OCI-LY1 (cell line): Measurements from ENCODE around the gene ZNF253.
"Not testable (repeated sequence)": the region's sequence is repeated elsewhere in the genome, so short reads cannot be mapped to it uniquely, and the experiment has no call there.

ENCODE experiments used
- H2AFZ ChIP-seq: fragments of 200-600 bp; sonication (generic), shearing (Covaris generic); 2 replicates; pipeline ENCODE4 v1.6.0; 2014; ENCODE audit warnings: antibody characterized with exemption, mild to moderate bottlenecking, low read length
- H3F3A ChIP-seq: fragments of 200-600 bp; sonication (generic), shearing (Covaris generic); 2 replicates; pipeline ENCODE4 v1.6.0; 2014; ENCODE audit warnings: mild to moderate bottlenecking, antibody characterized with exemption, low read length, moderate library complexity; ENCODE audit not compliant: insufficient read depth
- H3K27ac ChIP-seq: fragments of 200-600 bp; sonication (generic); 2 replicates; pipeline ENCODE4 v1.5.1; 2014; ENCODE audit warnings: low read length, mixed run types, mild to moderate bottlenecking, low read depth; ENCODE audit not compliant: poor library complexity, severe bottlenecking
- H3K27me3 ChIP-seq: fragments of 200-600 bp; sonication (generic); 2 replicates; pipeline ENCODE4 v1.6.0; 2014; ENCODE audit warnings: antibody characterized with exemption, mild to moderate bottlenecking, low read length, moderate library complexity; ENCODE audit not compliant: insufficient read depth
- H3K36me3 ChIP-seq: fragments of 200-600 bp; sonication (generic); 2 replicates; pipeline ENCODE4 v1.6.1; 2014; ENCODE audit warnings: mild to moderate bottlenecking, antibody characterized with exemption, low read length, moderate library complexity, mixed read lengths; ENCODE audit not compliant: insufficient read depth
- H3K4me1 ChIP-seq: fragments of 200-600 bp; sonication (generic); 2 replicates; pipeline ENCODE4 v1.5.1; 2014; ENCODE audit warnings: mild to moderate bottlenecking, low read length, moderate library complexity; ENCODE audit not compliant: insufficient read depth, severe bottlenecking
- H3K4me2 ChIP-seq: fragments of 200-600 bp; sonication (generic), shearing (Covaris generic); 2 replicates; pipeline ENCODE4 v1.6.1; 2014; ENCODE audit warnings: low read length
- H3K4me3 ChIP-seq: fragments of 200-600 bp; sonication (generic); 2 replicates; pipeline ENCODE4 v1.5.1; 2014; ENCODE audit warnings: low read length, low read depth, mild to moderate bottlenecking, mixed read lengths; ENCODE audit not compliant: poor library complexity, severe bottlenecking
- H3K79me2 ChIP-seq: fragments of 200-600 bp; shearing (Covaris generic); 2 replicates; pipeline ENCODE4 v1.6.1; 2016; ENCODE audit warnings: mixed run types, low read length, mixed read lengths; ENCODE audit not compliant: insufficient read depth
- H3K9ac ChIP-seq: fragments of 200-600 bp; sonication (generic), shearing (Covaris generic); 2 replicates; pipeline ENCODE4 v1.6.1; 2014; ENCODE audit warnings: mild to moderate bottlenecking, low read length, mixed read lengths
- H3K9me2 ChIP-seq: fragments of 200-600 bp; sonication (generic), shearing (Covaris generic); 2 replicates; pipeline ENCODE4 v1.6.1; 2014; ENCODE audit warnings: low read depth, mild to moderate bottlenecking, low read length, mixed read lengths
- H3K9me3 ChIP-seq: fragments of 200-600 bp; shearing (Covaris generic); 2 replicates; pipeline ENCODE4 v1.6.1; 2014; ENCODE audit warnings: low read length, mixed read lengths
- H4K20me1 ChIP-seq: fragments of 200-600 bp; sonication (generic), shearing (Covaris generic); 2 replicates; pipeline ENCODE4 v1.6.0; 2016; ENCODE audit warnings: mild to moderate bottlenecking, low read length; ENCODE audit not compliant: insufficient read depth
- EZH2 ChIP-seq: fragments of 200-600 bp; sonication (generic), shearing (Covaris generic); IDR thresholded peaks from 2 replicates; pipeline ENCODE4 v1.8.0; 2017; ENCODE audit warnings: borderline replicate concordance, mixed run types, mild to moderate bottlenecking, antibody characterized with exemption, low read length, moderate library complexity, mixed read lengths
- TF ChIP-seq, protein P1 (sequence below): fragments of 200-600 bp; sonication (generic), shearing (Covaris generic); IDR thresholded peaks from 2 replicates; pipeline ENCODE4 v1.5.1; 2017; ENCODE audit warnings: mild to moderate bottlenecking, antibody characterized with exemption, low read length, moderate library complexity, mixed read lengths

The ZNF253 gene

DNA sequence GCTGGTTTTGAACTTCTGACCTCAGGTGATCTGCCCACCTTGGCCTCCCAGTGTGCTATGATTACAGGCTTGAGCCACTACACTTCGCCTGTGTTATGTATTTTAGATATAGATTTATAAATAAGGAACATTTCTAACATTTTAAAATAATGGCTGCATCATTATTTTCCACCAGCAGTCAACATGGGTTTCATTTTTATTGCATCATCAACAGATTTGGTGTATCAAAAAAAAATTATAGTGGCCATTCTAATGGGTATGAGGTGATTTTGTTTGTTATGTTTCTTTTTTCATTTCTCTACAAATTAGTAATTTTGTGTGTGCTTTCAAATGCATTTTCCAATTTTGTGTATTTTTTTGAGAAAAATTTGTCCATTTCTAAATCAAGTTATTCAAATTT is 18.9 kb downstream of the ZNF253 start:
- peaks cover 77% of the 10 kb centered on the region for H3K36me3 ChIP-seq
- TF ChIP-seq, protein P1, sequence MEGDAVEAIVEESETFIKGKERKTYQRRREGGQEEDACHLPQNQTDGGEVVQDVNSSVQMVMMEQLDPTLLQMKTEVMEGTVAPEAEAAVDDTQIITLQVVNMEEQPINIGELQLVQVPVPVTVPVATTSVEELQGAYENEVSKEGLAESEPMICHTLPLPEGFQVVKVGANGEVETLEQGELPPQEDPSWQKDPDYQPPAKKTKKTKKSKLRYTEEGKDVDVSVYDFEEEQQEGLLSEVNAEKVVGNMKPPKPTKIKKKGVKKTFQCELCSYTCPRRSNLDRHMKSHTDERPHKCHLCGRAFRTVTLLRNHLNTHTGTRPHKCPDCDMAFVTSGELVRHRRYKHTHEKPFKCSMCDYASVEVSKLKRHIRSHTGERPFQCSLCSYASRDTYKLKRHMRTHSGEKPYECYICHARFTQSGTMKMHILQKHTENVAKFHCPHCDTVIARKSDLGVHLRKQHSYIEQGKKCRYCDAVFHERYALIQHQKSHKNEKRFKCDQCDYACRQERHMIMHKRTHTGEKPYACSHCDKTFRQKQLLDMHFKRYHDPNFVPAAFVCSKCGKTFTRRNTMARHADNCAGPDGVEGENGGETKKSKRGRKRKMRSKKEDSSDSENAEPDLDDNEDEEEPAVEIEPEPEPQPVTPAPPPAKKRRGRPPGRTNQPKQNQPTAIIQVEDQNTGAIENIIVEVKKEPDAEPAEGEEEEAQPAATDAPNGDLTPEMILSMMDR, result no peak
- TF ChIP-seq EZH2, result no peak
- no peaks in the 10 kb centered on the region for H3K79me2 ChIP-seq
- H3K4me2 ChIP-seq, result no peak overlapping the region
- H3K9me3 ChIP-seq, result peaks cover 26% of the 10 kb centered on the region
- H3K27me3 ChIP-seq, result no peaks in the 10 kb centered on the region
- H3K27ac ChIP-seq, result no peak overlapping the region
- no peaks in the 10 kb centered on the region for H3F3A ChIP-seq
- H2AFZ ChIP-seq, result no peak overlapping the region
- H3K9ac ChIP-seq, result no peak overlapping the region
- H3K4me1 ChIP-seq, result no peaks in the 10 kb centered on the region
- H3K9me2 ChIP-seq, result no peaks in the 10 kb centered on the region
- H4K20me1 ChIP-seq, result no peaks in the 10 kb centered on the region
- no peak overlapping the region for H3K4me3 ChIP-seq

DNA sequence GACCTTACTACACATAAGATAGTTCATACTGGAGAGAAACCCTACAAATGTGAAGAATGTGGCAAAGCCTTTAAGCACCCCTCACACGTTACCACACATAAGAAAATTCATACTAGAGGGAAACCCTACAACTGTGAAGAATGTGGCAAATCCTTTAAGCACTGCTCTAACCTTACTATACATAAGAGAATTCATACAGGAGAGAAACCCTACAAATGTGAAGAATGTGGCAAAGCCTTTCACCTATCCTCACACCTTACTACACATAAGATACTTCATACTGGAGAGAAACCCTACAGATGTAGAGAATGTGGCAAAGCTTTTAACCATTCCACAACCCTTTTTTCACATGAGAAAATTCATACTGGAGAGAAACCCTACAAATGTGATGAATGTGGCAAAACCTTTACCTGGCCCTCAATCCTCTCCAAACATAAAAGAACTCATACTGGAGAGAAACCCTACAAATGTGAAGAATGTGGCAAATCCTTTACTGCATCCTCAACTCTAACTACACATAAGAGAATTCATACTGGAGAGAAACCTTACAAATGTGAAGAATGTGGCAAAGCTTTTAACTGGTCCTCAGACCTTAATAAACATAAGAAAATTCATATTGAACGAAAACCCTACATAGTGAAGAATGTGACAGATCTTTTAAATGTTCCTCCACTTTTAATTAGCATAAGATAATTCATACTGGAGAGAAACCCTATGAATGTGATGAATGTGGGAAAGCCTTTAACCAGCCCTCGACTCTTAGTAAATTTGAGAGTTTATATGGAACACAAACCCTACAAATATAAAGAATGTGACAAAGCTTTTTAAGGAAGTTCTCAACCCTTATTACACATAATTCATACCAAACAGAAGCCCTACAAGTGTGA is 26.6 kb downstream of the ZNF253 start:
- H3K4me3 ChIP-seq, H2AFZ ChIP-seq, H3K79me2 ChIP-seq, H3K9me2 ChIP-seq, H3K27me3 ChIP-seq, H3F3A ChIP-seq, H3K4me1 ChIP-seq, H3K9ac ChIP-seq, H3K4me2 ChIP-seq, H4K20me1 ChIP-seq, H3K27ac ChIP-seq: not testable (repeated sequence)
- Histone ChIP-seq H3K36me3 (peaks cover 46% of the 10 kb centered on the region), H3K9me3 (peaks cover 43% of the 10 kb centered on the region)

DNA sequence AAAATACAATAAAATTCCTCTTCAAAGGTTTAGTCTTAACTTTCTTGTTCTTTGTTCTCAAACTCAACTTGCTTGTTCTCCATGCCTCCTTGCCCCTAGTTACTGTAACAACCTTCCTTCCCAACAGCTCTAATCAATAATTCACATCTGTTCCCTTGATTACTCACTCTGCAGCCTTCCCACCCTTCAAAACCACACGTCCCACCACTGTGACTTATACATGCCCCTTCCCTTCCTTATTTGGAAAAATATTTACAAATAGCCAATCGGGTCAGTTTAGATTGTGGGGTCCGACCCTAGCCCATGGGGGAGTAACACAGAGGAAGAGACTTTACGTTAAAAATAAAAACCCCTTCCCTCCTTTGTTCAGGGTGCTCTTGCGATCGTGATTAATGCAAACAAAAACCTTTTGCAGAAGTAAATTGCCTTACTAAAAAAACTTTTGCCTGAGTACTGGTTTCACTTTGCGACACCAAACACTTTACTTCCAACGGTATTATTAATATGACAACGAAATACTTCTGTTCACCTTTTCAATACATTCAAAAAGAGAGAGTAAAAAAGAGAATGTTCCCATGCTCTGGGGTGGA is 34.6 kb downstream of the ZNF253 start:
- peak overlapping the region; percentile 78 for H3K9ac ChIP-seq

More for the DNA sequence above, 34.6 kb downstream of the ZNF253 start:
- Histone ChIP-seq H3K36me3 (peaks cover 28% of the 10 kb centered on the region), H3K4me2 (peak overlapping the region; percentile 68), H3F3A (no peaks in the 10 kb centered on the region), H3K79me2 (no peaks in the 10 kb centered on the region), H2AFZ (peak overlapping the region; percentile 19), H3K4me3 (peak overlapping the region; percentile 69), H4K20me1 (no peaks in the 10 kb centered on the region), H3K4me1 (peaks cover 14% of the 10 kb centered on the region), H3K9me3 (peaks cover 19% of the 10 kb centered on the region), H3K27me3 (no peaks in the 10 kb centered on the region), H3K9me2 (no peaks in the 10 kb centered on the region), H3K27ac (peak overlapping the region; percentile 46)
- TF ChIP-seq, protein P1, result no peak
- TF ChIP-seq EZH2, result no peak
